ENCODE data around the gene CLEC1A. TPM values are rescaled to one million over a fixed set of nuclear protein-coding genes. Genes with fewer than 3 reads are reported as not detected.

Gene CLEC1A
- total and polyA plus RNA-seq, 2 donors (not counting 1 experiment from before 2014, with no cell fraction given): 0.08 TPM; not detected in 1

DNA sequence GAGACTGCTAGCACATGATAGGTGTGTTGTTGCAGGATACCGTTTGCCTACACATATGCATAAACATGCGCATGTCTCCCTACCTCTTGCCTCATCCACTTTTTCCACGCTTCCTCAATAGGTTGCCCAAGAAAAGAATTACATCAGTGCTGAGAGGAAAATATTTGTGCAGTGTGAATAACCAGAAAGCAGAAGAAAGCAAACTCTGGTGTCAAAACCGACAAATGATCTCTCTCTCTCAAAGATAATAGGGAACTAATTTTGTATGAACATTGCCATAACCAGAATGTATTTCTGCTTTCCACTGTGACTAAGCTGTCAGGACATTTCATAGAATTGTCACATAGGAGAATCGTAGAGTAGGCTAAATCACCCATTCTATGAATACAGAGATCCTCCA is 29.9 kb upstream of the CLEC1A start:
- TF ChIP-seq, protein P1, sequence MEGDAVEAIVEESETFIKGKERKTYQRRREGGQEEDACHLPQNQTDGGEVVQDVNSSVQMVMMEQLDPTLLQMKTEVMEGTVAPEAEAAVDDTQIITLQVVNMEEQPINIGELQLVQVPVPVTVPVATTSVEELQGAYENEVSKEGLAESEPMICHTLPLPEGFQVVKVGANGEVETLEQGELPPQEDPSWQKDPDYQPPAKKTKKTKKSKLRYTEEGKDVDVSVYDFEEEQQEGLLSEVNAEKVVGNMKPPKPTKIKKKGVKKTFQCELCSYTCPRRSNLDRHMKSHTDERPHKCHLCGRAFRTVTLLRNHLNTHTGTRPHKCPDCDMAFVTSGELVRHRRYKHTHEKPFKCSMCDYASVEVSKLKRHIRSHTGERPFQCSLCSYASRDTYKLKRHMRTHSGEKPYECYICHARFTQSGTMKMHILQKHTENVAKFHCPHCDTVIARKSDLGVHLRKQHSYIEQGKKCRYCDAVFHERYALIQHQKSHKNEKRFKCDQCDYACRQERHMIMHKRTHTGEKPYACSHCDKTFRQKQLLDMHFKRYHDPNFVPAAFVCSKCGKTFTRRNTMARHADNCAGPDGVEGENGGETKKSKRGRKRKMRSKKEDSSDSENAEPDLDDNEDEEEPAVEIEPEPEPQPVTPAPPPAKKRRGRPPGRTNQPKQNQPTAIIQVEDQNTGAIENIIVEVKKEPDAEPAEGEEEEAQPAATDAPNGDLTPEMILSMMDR (conservative IDR thresholded peaks at IDR 0.05 in 1 of 2, IDR thresholded peaks at IDR 0.05 in 1 of 2; ENCODE audit: low read depth in 1 of 2, low read length in 2 of 2): no peak
- H3K27me3 ChIP-seq (ENCODE audit: control insufficient read depth, insufficient read depth, low read length): no peaks in the 10 kb centered on the region
- H3K79me2 ChIP-seq (ENCODE audit: control insufficient read depth, insufficient read depth, low read length): no peaks in the 10 kb centered on the region
- H3K4me2 ChIP-seq (ENCODE audit: extremely low read depth, insufficient read depth, low read length): no peak overlapping the region
- no peak overlapping the region for H3K9ac ChIP-seq (ENCODE audit: insufficient read depth, low read length)
- no peaks in the 10 kb centered on the region for H3K9me3 ChIP-seq (ENCODE audit: control insufficient read depth, insufficient read depth, low read depth, low read length)
- H3K4me1 ChIP-seq (ENCODE audit: control insufficient read depth, extremely low read depth, insufficient read depth, low read length): no peaks in the 10 kb centered on the region
- H3K4me3 ChIP-seq (replicated peaks in 1 of 4; ENCODE audit: control extremely low read depth in 1 of 4, insufficient read depth in 1 of 4, low read depth in 3 of 4, low read length in 4 of 4): no peak overlapping the region
- H3K27ac ChIP-seq (ENCODE audit: insufficient read depth, low read length): no peak overlapping the region
- no peak for DNase-seq (ENCODE audit: low read depth in 2 of 2)
- H2AFZ ChIP-seq (ENCODE audit: low read length): no peak overlapping the region
- no peaks in the 10 kb centered on the region for H3K36me3 ChIP-seq (ENCODE audit: control insufficient read depth, insufficient read depth, low read length)
- H4K20me1 ChIP-seq (ENCODE audit: control insufficient read depth, extremely low read depth, insufficient read depth, low read length): no peaks in the 10 kb centered on the region

DNA sequence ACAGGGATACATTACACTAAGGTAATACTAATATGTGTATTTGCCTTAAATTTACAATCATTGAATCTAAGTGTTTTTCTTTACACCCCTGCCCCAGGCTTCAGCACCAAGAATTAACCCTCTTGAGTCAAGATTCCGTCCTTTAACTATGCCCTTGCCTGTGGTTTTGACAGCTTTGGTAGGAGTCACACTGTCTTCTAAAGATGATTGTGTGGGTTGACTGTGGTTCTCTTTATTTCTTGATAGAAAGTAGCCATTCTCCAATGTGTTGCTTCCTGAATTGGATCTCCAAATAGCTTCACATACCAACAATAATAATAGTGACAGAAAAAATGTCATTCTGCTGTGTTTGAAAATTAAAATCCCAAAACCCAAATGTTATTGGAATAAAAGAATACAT is 27.6 kb upstream of the CLEC1A start:
- H3K9ac ChIP-seq (ENCODE audit: insufficient read depth, low read length): no peak overlapping the region
- H2AFZ ChIP-seq (ENCODE audit: low read length): no peak overlapping the region
- no peak overlapping the region for H3K4me3 ChIP-seq (replicated peaks in 1 of 4; ENCODE audit: control extremely low read depth in 1 of 4, insufficient read depth in 1 of 4, low read depth in 3 of 4, low read length in 4 of 4)
- H4K20me1 ChIP-seq (ENCODE audit: control insufficient read depth, extremely low read depth, insufficient read depth, low read length): no peaks in the 10 kb centered on the region
- H3K4me1 ChIP-seq (ENCODE audit: control insufficient read depth, extremely low read depth, insufficient read depth, low read length): no peaks in the 10 kb centered on the region
- no peak overlapping the region for H3K27ac ChIP-seq (ENCODE audit: insufficient read depth, low read length)
- H3K27me3 ChIP-seq (ENCODE audit: control insufficient read depth, insufficient read depth, low read length): no peaks in the 10 kb centered on the region
- no peak overlapping the region for H3K4me2 ChIP-seq (ENCODE audit: extremely low read depth, insufficient read depth, low read length)
- no peaks in the 10 kb centered on the region for H3K9me3 ChIP-seq (ENCODE audit: control insufficient read depth, insufficient read depth, low read depth, low read length)
- DNase-seq (ENCODE audit: low read depth in 2 of 2): no peak
- no peaks in the 10 kb centered on the region for H3K79me2 ChIP-seq (ENCODE audit: control insufficient read depth, insufficient read depth, low read length)
- no peaks in the 10 kb centered on the region for H3K36me3 ChIP-seq (ENCODE audit: control insufficient read depth, insufficient read depth, low read length)
- no peak for TF ChIP-seq EZH2 (IDR thresholded peaks at IDR 0.05; ENCODE audit: low read length, missing control alignments)
- TF ChIP-seq, protein P1 (conservative IDR thresholded peaks at IDR 0.05 in 1 of 2, IDR thresholded peaks at IDR 0.05 in 1 of 2; ENCODE audit: low read depth in 1 of 2, low read length in 2 of 2): no peak

DNA sequence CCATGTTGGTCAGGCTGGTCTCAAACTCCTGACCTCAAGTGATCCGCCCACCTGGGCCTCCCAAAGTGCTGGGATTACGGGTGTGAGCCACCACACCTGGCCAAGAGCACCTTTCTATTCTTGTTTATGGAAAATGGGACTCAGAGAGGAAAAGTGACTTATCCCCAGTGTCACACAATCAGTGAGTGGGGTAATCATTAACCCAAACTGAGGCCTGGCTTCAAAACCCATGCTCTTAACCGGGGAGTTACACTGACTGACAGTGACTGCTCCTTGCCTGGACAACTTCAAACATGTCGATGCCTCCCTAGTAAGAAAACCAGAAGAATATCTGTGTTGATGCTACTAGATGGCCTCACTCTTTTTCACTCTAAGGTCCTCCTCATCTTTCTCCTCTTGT is 23.9 kb upstream of the CLEC1A start:
- no peak overlapping the region for H3K27ac ChIP-seq (ENCODE audit: insufficient read depth, low read length)
- no peak overlapping the region for H2AFZ ChIP-seq (ENCODE audit: low read length)
- H3K4me3 ChIP-seq (replicated peaks in 1 of 4; ENCODE audit: control extremely low read depth in 1 of 4, insufficient read depth in 1 of 4, low read depth in 3 of 4, low read length in 4 of 4): no peak overlapping the region
- H3K4me1 ChIP-seq (ENCODE audit: control insufficient read depth, extremely low read depth, insufficient read depth, low read length): no peaks in the 10 kb centered on the region
- H3K27me3 ChIP-seq (ENCODE audit: control insufficient read depth, insufficient read depth, low read length): no peaks in the 10 kb centered on the region
- no peak for DNase-seq (ENCODE audit: low read depth in 2 of 2)
- no peaks in the 10 kb centered on the region for H3K36me3 ChIP-seq (ENCODE audit: control insufficient read depth, insufficient read depth, low read length)
- H4K20me1 ChIP-seq (ENCODE audit: control insufficient read depth, extremely low read depth, insufficient read depth, low read length): no peaks in the 10 kb centered on the region
- H3K79me2 ChIP-seq (ENCODE audit: control insufficient read depth, insufficient read depth, low read length): no peaks in the 10 kb centered on the region
- H3K4me2 ChIP-seq (ENCODE audit: extremely low read depth, insufficient read depth, low read length): no peak overlapping the region
- H3K9ac ChIP-seq (ENCODE audit: insufficient read depth, low read length): no peak overlapping the region
- H3K9me3 ChIP-seq (ENCODE audit: control insufficient read depth, insufficient read depth, low read depth, low read length): no peaks in the 10 kb centered on the region
- TF ChIP-seq, protein P1 (conservative IDR thresholded peaks at IDR 0.05 in 1 of 2, IDR thresholded peaks at IDR 0.05 in 1 of 2; ENCODE audit: low read depth in 1 of 2, low read length in 2 of 2): no peak
- TF ChIP-seq EZH2 (IDR thresholded peaks at IDR 0.05; ENCODE audit: low read length, missing control alignments): no peak
